ENCODE measurements around the gene ADARB1.
A peak's percentile ranks its signal among the peaks of the same experiment; 100 is the strongest.
"Not testable (repeated sequence)": the region's sequence is repeated elsewhere in the genome, so short reads cannot be mapped to it uniquely, and the experiment has no call there.

The ADARB1 gene

GRCh38 chr21:45140346-45140940 is 66.1 kb downstream of the ADARB1 start (continued):
- no peak for TF ChIP-seq ZNF76 (tag by site-specific recombination; IDR thresholded peaks at IDR 0.05; ENCODE audit: borderline replicate concordance, low read depth)
- peak; percentile 66 for TF ChIP-seq ZNF600 (tag by site-specific recombination; IDR thresholded peaks at IDR 0.05)
- no peak for TF ChIP-seq ZBTB48 (tag by site-specific recombination; IDR thresholded peaks at IDR 0.05)
- TF ChIP-seq CTCF (tag by site-specific recombination; IDR thresholded peaks at IDR 0.05) = peak; percentile 98
- TF ChIP-seq ZNF280D (tag by site-specific recombination; IDR thresholded peaks at IDR 0.05) = no peak
- TF ChIP-seq ZNF214 (tag by site-specific recombination; IDR thresholded peaks at IDR 0.05; ENCODE audit: borderline replicate concordance) = no peak
- TF ChIP-seq ZNF692 (tag by site-specific recombination; IDR thresholded peaks at IDR 0.05) = 0 out of 2 replicates have a peak, but pooled peaks have one; percentile 18
- 0 out of 2 replicates have a peak, but pooled peaks have one; percentile 28 for TF ChIP-seq ZNF561 (tag by site-specific recombination; IDR thresholded peaks at IDR 0.05; ENCODE audit: borderline replicate concordance)
- TF ChIP-seq ZBTB17 (tag by site-specific recombination; IDR thresholded peaks at IDR 0.05) = peak; percentile 40; the same call in 1 of the 2 replicates
- TF ChIP-seq ZNF660 (tag by site-specific recombination; IDR thresholded peaks at IDR 0.05) = peak; percentile 51
- TF ChIP-seq ZSCAN4 (tag by site-specific recombination; IDR thresholded peaks at IDR 0.05) = peak; percentile 96
- TF ChIP-seq ZNF654 (tag by site-specific recombination; IDR thresholded peaks at IDR 0.05; ENCODE audit: low read depth) = peak; percentile 96
- TF ChIP-seq ZNF26 (tag by site-specific recombination; IDR thresholded peaks at IDR 0.05) = no peak
- TF ChIP-seq ZNF639 (tag by site-specific recombination; IDR thresholded peaks at IDR 0.05) = 0 out of 2 replicates have a peak, but pooled peaks have one; percentile 24
- no peak for TF ChIP-seq GLIS2 (tag by site-specific recombination; IDR thresholded peaks at IDR 0.05)
- TF ChIP-seq ZNF239 (tag by site-specific recombination; IDR thresholded peaks at IDR 0.05) = no peak

- ChIA-PET POLR2A (interaction anchor here (1.0 kb wide), 1 partner anchor 147 kb away, joined by 4 read pairs; the partner anchor contains the start of gene POFUT2), CTCF (interaction anchor here (0.5 to 8.0 kb wide), 76 partner anchors 9 to 1062 kb away, joined by 3 to 333 read pairs (median 4); partner anchors contain the start of genes POFUT2 and SLX9)
- H3K4me3 ChIP-seq (ENCODE audit: low read depth, low read length); H3K4me1 ChIP-seq (ENCODE audit: control insufficient read depth, insufficient read depth, low read length); H3K9me3 ChIP-seq (ENCODE audit: control insufficient read depth, insufficient read depth, low read depth, low read length); H3K27ac ChIP-seq (ENCODE audit: extremely low read depth, low read depth, low read length); H3K36me3 ChIP-seq (ENCODE audit: control insufficient read depth in 2 of 2, insufficient read depth in 1 of 2, low read length in 2 of 2): not testable (repeated sequence)
Observed at GRCh38 chr21:45140944-45141343, 66.6 kb downstream of the ADARB1 start.
